HL-60/S4 (cell line): ENCODE results near the gene VIPR2.
"Not testable (repeated sequence)": the region's sequence is repeated elsewhere in the genome, so short reads cannot be mapped to it uniquely, and the experiment has no call there.

ENCODE experiments used
- in situ Hi-C: fragments of 300-500 bp; cut with MboI; formaldehyde crosslinking; loops from 2 replicates; pipeline ENCODE4 v1.14.3; 2022; ENCODE audit warnings: low sequenced_read_pairs

Gene VIPR2

DNA sequence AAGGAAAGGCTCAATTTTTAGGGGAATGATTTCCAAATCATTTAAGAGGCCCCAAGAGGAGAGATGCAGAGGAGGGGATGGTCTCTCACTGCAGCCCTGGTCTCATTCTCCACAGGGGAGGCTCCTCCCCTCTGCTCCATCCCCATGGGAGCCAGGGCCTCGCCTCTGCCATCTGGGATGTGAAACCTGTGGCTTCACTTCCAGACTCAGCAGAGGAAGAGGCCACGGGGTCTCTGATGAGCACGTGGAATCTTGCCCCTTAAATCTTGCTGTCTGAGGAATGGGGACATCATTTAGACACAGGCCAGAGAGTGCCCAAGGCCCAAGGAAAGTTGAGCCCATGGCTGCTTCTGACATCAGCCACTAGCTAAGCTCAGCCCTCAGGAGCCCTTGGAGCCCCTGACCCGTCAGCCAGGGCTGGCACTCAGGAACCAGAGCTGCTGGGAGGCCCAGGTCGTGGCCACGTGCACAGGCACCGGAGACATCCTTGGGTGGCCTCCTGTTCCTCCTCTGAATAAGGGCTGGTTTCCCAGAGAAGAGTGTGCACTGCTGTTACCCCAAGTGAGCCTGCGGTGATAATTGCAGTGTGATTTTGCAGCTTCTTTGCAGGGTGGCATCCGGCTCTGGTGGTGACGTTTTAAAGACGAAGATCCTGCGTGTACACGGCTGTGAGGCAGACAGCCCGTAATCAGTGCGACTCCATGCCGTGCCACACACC lies 50.5 kb downstream of the VIPR2 start:
- in situ Hi-C loops: no loop called here

DNA sequence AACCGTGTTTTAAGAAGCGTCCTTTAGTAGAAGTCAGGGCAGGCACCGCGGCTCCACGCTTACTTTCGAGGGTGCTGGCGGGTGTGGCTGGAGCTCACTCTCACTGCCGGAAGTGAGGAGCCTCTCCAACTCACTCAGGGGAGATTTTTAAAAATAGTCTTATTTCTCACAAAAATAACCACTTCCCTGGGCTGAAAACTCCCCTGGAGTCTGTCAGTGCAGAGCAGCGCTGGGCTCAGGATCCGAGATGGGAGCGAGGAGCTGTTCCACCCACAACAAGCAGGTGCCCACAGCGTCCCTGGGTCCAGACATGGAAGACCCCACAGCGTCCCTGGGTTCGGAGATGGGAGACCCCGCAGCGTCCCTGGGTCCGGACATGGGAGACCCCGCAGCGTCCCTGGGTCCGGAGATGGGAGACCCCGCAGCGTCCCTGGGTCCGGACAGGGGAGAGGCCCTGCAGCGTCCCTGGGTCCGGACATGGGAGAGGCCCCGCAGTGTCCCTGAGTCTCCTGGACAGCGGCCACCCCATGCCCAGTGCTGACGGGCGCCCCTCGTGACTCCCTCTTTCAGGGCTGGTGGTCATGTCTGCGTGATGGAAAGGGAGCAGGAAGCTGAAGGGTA lies 51.2 kb downstream of the VIPR2 start:
- in situ Hi-C loops: no loop called here

DNA sequence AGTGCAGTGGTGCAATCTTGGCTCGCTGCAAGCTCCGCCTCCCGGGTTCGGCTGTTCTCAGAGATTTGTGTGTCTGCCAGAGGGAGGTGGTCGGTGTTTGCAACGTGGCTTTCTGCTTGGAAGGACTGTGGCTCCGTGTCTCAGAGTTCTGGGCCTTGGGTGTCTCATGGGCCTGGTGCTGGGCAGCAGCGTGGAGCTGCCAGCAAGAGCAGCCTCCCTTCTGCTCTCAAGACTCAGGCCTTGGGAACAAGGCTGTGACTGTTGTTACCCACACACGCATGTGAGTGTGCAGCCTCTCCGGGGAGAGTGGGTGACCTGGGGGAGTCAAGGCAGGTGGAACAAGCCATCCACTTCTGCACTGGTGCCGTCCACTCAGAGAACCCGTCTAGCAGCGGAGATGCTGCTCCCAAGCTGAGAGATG lies 52.0 kb downstream of the VIPR2 start:
- in situ Hi-C loops: no loop called here

DNA sequence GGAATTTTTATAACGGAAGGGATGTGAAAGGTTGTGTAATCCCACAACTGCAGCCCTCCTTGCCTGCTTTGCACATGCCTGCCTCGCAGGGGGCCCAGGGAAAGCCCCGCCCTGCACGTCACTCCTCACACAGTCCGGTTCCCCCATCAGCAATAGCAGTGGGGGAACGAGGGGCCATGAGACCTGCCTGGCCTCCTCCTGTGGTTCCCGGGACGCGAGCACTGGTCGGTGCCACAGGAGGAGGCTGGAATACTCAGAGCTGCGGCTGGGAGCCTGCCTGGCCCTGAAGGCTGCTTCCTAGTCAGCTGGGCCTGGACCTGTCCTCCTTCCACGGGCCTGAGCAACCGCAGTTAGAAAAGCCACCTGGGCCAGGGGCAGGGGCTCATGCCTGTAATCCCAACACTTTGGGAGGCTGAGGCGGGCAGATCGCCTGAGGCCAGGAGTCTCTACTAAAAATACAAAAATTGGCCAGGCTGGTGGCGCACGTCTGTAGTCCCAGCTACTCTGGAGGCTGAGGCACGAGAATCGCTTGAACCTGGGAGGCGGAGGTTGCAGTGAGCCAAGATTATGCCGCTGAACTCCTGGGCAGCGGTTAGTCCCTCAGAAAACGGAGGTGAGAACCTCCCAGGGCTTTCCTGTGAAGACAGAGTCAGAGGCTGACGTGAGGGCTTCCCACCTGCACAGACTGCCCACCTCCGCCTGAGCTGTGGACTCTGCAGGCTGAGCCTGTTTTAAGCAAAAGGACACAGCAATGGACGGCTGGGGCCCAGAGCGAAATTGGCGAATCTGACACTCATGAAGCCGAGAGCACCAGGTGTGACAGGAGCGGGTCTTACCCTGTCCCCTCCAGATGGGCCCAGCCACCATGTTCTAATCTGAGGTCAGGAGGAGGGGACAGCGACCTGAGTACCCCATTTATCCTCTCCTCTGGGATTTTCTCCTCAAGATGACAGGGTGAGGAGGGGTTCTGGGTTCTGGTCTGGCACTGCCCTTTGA lies 52.9 kb downstream of the VIPR2 start:
- in situ Hi-C loops: no loop called here

DNA sequence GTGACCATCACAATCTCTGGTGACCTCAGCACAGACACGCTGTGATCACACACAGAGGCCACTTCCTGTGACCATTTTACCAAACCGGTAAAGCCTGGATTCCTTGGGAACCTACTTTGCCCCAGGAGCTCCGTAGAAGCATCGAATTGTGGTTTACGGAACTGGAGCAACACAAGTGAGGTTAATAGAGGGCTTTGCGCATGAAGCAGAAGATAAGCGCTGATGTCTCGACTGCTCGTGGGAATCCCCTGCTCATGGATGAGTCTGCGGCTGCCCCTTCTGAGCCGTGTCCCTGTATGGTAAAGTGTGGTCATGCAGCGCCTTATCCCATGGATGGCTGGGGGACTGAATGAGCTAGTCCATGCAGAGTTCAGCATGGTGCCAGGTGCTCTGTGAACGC lies 53.6 kb downstream of the VIPR2 start:
- in situ Hi-C loops: no loop called here

DNA sequence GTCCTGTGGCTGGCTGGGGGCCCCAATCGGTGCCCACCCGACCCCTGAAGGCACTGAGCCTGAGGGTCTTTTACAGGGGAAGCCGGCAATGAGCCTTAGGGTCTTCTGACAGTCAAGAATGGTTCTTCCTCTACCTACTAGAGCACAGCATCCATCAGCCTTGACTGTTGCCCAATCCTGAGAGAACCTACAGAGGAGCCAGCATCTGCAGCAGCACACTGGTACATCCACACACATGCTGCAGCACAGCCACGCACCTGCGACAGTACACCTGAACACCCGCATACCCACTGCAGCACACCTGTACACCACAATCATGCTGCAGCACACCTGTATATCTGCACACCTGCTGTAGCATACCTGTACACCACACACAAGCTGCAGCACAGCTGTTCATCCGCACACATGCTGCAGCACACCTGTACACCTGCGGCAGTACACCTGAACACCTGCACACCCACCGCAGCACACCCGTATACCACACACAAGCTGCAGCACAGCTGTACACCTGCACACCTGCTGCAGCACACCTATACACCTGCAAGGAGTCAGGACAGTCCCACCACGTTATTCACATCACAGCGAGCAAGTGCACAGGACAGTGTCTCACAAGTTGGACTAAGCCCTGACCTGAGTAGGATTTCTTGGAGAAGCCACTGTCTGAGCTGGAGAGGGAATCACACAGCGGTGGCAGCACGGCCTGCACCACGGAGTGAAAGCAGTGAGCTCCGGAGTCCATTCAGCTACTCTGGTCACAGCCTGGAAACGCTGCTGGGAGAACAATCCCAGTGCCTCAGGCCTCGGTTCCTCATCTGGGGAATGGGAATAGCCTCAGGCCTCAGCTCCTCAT lies 56.4 kb downstream of the VIPR2 start:
- in situ Hi-C loops: no loop called here

DNA sequence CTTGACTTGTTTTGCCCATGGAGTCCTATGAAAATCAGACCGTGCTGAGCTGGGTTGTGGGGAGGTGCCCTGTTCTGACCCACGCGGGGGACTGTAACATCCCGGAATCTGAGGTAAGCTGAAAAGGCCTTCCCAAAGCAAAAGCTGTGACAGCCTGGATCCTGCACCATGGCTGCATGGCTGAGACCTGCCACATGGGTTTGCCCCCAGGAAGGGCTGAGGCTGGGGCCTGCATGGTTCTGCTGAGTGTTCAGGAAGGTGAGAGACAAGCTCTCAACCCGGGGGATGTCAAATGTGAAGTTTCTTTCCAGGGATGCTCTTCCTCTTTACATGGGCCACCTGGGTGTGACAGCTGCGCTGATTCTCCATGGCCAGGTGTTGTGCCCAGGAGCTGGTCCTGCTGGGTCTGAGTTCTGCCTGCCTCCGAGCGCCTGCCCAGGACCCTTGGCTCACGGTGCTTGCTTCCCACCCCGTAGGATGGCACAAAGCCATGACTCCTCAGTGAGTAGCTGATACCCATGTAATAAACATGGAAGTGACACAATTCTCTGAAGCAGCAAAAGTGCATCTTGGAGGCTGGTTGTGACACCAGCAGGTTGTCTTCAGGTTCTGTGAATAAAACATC lies 58.3 kb downstream of the VIPR2 start:
- in situ Hi-C loops: no loop called here

DNA sequence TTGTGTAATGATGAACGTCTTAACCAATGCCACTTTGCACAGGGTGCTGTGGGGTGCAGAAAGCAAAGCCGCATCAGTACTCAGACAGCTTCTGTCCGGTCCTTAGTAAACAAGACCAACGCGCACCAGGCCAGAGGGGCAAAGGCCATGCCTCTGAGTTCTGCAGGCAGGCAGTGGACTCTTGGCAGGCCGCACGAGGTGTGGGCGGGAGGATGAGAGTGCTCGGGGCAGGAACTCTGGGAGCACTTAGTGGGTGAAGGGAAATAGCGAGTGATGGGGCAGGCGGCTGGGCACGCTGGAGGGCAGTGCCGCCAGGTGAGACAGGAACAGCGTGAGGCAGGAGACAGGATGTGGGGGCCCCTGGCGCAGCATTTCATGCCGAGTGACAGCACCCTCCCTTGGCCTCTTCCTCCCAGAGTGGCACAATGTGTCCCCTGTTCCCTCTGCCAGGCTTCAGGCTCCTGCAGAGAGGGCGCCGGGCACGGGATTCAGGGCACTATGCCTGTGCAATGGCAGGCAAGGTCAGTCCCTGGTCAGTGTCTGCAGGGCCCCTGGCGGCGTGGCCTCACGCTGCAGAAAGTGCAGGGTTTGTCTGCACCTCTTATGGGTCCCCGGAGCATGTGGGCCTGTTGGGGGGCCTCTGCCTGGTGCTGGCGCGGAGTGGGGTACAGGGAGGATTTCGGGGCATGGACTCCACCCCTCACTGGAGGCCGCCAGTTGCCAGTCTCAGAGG lies 60.4 kb downstream of the VIPR2 start:
- in situ Hi-C loops: no loop called here

DNA sequence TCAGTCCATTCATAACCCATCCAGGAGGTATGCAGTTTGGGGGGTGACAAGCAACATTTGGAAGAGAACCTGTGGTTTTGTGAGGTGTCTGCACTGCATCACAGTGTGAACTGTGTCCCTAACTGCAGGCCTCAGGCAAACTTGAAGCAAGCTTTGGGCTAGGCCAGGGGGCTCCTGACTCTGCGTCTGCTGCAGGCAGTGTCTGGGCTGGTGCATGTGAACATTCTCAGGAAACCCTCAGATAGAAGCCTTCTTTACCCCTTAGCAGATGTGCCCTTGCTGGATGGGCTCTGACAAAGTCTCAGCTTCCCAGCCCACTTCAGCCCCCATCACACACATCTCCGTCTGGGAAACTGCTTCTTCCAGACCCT lies 61.0 kb downstream of the VIPR2 start:
- in situ Hi-C loops: no loop called here

DNA sequence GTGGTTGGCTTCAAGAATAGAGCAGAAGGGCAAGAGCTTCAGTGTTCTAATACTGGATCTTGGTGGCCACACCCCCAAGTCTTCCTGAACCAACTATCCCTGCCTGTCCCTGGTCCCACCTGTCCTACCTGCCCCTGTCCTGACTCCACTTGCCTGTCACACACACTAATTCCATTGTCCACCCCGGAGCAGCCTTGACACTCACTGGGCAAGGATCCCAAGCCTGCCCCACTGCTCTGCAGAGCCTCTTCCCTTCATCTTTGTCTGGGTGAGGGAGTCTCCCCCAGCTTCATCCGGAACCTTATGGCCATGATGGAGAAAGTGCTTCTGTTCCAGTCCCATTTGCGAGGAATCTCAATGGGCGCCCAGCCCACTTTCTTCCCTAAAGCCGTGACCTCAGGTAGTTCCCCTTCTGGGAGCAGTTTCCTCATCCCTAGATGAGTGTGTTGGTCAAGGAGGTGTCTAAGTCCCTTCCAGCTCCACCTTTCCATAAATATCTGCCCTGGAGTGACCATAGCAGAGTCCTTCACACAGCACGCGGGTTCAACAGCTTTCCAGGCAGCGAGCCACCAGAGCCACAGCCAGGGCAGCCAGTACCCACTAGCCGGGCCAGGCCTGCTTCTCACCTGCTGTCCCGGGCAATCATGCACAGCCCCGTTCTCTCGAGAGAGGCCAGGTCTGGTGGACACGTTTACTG lies 61.5 kb downstream of the VIPR2 start:
- in situ Hi-C loops: no loop called here

DNA sequence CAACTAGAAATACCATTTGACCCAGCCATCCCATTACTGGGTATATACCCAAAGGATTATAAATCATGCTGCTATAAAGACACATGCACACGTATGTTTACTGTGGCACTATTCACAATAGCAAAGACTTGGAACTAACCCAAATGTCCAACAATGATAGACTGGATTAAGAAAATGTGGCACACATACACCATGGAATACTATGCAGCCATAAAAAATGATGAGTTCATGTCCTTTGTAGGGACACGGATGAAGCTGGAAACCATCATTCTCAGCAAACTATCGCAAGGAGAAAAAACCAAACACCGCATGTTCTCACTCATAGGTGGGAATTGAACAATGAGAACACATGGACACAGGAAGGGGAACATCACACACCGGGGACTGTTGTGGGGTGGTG lies 62.6 kb downstream of the VIPR2 start:
- in situ Hi-C loops: not testable (repeated sequence)

DNA sequence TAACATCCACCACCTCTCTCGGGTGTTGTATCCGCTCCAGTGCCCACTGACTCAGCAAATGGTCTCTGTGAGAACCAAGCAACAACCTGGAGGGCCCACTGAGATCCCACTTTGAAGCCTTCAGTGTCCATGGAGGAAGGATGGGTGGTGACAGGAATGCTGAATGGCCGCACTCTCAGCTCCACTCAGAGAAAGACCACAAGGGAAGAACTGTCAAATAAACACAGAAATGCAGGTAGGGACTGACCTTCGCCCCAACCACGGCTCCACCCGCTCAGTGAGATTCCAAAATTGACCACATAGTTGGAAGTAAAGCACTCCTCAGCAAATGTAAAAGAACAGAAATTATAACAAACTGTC lies 65.8 kb downstream of the VIPR2 start:
- in situ Hi-C loops: no loop called here

DNA sequence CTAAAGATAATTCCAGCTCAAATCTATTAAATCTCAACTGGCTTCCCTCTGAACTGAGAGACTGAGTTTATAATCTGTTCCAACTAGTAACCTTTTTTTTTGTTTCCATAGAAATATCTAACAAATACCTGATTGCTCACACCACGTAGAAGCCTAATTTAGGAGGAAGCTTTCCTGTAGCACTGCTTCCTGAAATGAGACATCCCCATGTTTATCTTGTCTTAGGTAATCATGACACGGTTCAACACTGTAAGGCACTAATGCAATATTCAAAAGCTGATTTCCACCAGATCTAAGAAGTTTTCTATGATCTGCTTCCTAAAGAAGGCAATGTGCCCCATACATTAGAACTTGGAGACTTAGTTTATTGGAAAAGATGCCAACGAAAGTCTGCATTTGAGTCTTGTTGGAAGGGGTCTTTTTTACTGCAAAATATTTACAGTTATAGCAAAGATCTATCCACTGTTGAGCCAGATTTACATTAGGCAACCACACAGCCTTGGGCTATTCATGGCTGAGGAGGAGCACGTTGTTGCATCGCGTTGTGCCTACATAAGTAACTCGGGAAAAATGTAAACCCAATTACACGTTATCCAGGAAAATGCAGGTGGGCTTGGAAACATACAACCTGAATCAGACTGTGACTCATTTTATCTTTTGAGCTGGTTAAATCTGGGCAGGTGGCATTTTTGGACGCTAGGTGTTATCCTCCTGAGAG lies 66.3 kb downstream of the VIPR2 start:
- in situ Hi-C loops: no loop called here

DNA sequence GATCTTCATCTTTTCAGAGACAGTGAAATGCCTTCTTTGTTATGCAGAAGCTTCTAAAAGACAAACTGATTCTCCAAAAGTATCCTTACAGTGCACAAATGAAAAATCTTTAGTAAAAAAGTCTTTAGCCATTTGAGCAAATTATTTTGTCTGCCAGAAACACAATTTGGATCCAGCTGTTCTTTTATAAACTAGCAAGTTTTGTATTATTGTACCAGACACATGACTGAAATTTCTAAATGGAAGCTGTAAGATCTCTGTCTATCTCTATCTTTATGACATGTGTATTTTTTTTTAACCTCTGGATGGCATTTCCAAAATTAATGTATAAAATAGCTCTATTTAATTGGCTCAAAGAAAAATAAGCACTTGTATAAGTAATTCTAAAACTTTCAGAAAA lies 68.3 kb downstream of the VIPR2 start:
- in situ Hi-C loops: no loop called here

DNA sequence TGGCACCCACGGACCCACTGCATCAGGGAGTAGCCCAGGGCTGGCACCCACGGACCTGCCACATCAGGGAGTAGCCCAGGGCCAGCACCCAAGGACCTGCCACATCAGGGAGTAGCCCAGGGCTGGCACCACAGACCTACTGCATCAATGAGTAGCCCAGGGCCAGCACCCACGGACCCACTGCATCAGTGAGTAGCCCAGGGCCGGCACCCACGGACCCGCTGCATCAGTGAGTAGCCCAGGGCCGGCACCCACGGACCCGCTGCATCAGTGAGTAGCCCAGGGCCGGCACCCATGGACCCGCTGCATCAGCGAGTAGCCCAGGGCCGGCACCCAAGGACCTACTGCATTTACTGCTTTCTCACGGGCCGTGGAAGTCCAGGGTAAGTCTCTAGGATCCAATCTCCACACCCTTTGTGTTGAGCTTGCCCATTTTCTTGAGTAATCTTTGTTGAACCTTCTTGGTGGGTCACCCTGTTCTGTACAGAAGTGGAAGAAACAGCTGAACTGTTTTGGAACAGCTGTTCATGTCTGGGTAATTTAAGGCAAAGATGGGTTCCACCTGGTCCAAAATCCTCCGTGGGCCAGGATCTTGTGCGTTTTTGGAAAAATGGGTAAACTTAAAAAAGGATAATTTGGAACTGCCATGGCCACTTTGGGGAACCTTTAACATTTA lies 69.0 kb downstream of the VIPR2 start:
- in situ Hi-C loops: no loop called here

DNA sequence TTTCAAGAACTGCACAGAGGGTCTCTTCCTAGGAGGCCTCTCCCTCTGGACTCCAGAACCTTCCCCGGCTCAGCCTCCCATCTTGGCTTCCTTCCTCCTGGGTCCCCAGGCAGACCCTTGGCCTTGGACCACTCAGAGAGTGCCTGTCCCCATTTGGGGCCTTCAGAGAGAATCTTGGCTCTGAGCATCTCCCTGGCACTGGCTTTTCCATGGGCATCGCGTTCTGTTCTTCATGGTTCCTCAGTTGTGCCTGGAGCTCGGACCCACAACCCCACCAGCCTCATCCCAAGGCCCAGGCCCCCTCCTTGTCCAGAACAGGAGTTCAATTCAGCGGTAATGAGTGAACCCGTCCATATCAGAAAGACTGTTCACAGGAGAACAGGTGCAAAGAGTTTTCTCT lies 73.4 kb downstream of the VIPR2 start:
- in situ Hi-C loops: no loop called here

DNA sequence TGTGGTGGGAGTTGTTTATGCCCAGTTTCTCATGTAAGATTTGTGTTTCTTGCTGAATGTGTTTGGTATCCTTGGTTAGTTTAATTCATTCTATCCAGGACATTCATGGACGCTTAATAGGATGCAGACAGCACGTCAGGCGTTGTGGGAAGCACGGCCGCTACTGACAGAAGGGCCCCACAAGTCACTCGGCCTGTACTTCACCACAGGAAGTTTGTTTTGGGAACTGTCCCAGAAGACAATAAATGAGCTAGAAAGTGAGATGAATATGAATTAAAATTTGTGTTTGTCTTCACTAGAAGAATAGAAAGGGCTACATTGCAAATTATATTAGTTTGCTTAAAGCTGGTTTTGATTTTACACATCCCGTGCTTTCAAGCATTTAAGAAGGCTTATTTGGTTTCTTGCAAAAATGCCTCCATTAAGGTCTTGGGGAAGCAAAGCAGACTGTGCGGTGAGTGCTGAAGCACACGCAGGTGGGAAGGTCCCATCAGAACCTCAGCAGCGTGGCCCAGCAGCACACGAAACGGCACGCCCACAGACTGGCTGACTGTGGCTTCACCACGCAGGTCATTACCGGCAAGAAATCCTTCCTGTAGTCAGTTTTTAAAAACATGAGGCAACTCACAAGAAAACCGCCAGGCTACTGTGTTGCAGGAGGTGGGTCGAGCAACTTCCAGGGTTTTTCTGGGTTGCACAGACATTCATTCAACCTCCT lies 74.1 kb downstream of the VIPR2 start:
- in situ Hi-C loops: no loop called here
